ACC112 (cell line): ENCODE data around the gene POLR3K.

Experiments
- H2AFZ ChIP-seq: fragments of 200-600 bp; sonication (generic); one replicate; pipeline ENCODE4 v1.6.0; 2017; ENCODE audit warnings: antibody characterized with exemption, low read length; ENCODE audit not compliant: unreplicated experiment
- H3K27ac ChIP-seq: fragments of 200-600 bp; sonication (generic); 2 replicates; pipeline ENCODE4 v1.5.1; 2014; ENCODE audit warnings: low read depth, mild to moderate bottlenecking, antibody characterized with exemption, low read length, moderate library complexity
- H3K27me3 ChIP-seq: fragments of 200-600 bp; sonication (generic); 2 replicates; pipeline ENCODE4 v1.6.1; 2014; ENCODE audit warnings: mild to moderate bottlenecking, antibody characterized with exemption, low read length, moderate library complexity, mixed read lengths; ENCODE audit not compliant: insufficient read depth
- H3K36me3 ChIP-seq: fragments of 200-600 bp; sonication (generic); 2 replicates; pipeline ENCODE4 v1.6.1; 2016; ENCODE audit warnings: mild to moderate bottlenecking, antibody characterized with exemption, low read length, moderate library complexity, mixed read lengths; ENCODE audit not compliant: insufficient read depth
- H3K4me1 ChIP-seq: fragments of 200-600 bp; sonication (generic); one replicate; pipeline ENCODE4 v1.6.1; 2016; ENCODE audit warnings: low read length, mixed read lengths; ENCODE audit not compliant: insufficient read depth, unreplicated experiment, control insufficient read depth
- H3K4me3 ChIP-seq: fragments of 200-600 bp; sonication (generic); 2 replicates; pipeline ENCODE4 v1.5.1; 2014; ENCODE audit warnings: mild to moderate bottlenecking, low read depth, low read length
- H3K79me2 ChIP-seq: fragments of 200-600 bp; sonication (generic); one replicate; pipeline ENCODE4 v1.6.0; 2016; ENCODE audit warnings: low read length; ENCODE audit not compliant: control insufficient read depth, unreplicated experiment, insufficient read depth

The POLR3K gene

GRCh38 chr16:78444-79150 lies 25.2 kb upstream of the POLR3K start:
- H3K27ac ChIP-seq, result peak overlapping the region; percentile 80
- peaks cover 49% of the 10 kb centered on the region for H3K4me1 ChIP-seq
- peak overlapping the region; percentile 82 for H2AFZ ChIP-seq
- H3K36me3 ChIP-seq, result no peaks in the 10 kb centered on the region
- peak overlapping the region; percentile 89 for H3K4me3 ChIP-seq
- no peaks in the 10 kb centered on the region for H3K27me3 ChIP-seq
- H3K79me2 ChIP-seq, result peaks cover 12% of the 10 kb centered on the region

- Histone ChIP-seq H3K4me1 (peaks cover 48% of the 10 kb centered on the region), H3K27ac (peak within 1 kb of the TSS; percentile 80), H3K79me2 (peaks cover 12% of the 10 kb centered on the region), H3K36me3 (no peaks in the 10 kb centered on the region), H3K27me3 (no peaks in the 10 kb centered on the region), H2AFZ (peak within 1 kb of the TSS; percentile 82), H3K4me3 (peak within 1 kb of the TSS; percentile 89)
Measured at GRCh38 chr16:77807-78443, 24.5 kb upstream of the POLR3K start, which contains the start of gene MPG. MPG (plus strand) TSS chr16:78225; CDS start chr16:78310, 85 bp downstream.

GRCh38 chr16:77273-77806 lies 23.9 kb upstream of the POLR3K start:
- Histone ChIP-seq H3K27me3 (no peaks in the 10 kb centered on the region), H2AFZ (no peak overlapping the region), H3K4me3 (peak overlapping the region; percentile 89), H3K36me3 (no peaks in the 10 kb centered on the region), H3K4me1 (peaks cover 45% of the 10 kb centered on the region), H3K79me2 (peaks cover 12% of the 10 kb centered on the region), H3K27ac (peak overlapping the region; percentile 80)

GRCh38 chr16:76535-77272 lies 23.3 kb upstream of the POLR3K start:
- Histone ChIP-seq H3K4me1 (peaks cover 44% of the 10 kb centered on the region), H3K4me3 (peak overlapping the region; percentile 89), H3K27me3 (no peaks in the 10 kb centered on the region), H3K79me2 (peaks cover 15% of the 10 kb centered on the region), H3K27ac (peak overlapping the region; percentile 80), H3K36me3 (no peaks in the 10 kb centered on the region), H2AFZ (no peak overlapping the region)

GRCh38 chr16:75580-76501 lies 22.4 kb upstream of the POLR3K start:
- peaks cover 46% of the 10 kb centered on the region for H3K4me1 ChIP-seq
- no peaks in the 10 kb centered on the region for H3K27me3 ChIP-seq
- peak overlapping the region; percentile 89 for H3K4me3 ChIP-seq
- H2AFZ ChIP-seq, result no peak overlapping the region
- peaks cover 23% of the 10 kb centered on the region for H3K79me2 ChIP-seq
- H3K36me3 ChIP-seq, result no peaks in the 10 kb centered on the region
- peak overlapping the region; percentile 80 for H3K27ac ChIP-seq

- no peak overlapping the region for H3K27ac ChIP-seq
Measured at GRCh38 chr16:74747-75334, 21.4 kb upstream of the POLR3K start.

GRCh38 chr16:74051-74746 lies 20.8 kb upstream of the POLR3K start:
- Histone ChIP-seq H3K4me1 (peaks cover 57% of the 10 kb centered on the region), H3K79me2 (peaks cover 31% of the 10 kb centered on the region)

More at GRCh38 chr16:74747-75334, 21.4 kb upstream of the POLR3K start:
- H3K4me3 ChIP-seq, result no peak overlapping the region
- H3K79me2 ChIP-seq, result peaks cover 28% of the 10 kb centered on the region
- H2AFZ ChIP-seq, result no peak overlapping the region
- H3K27me3 ChIP-seq, result no peaks in the 10 kb centered on the region
- H3K36me3 ChIP-seq, result no peaks in the 10 kb centered on the region
- peaks cover 56% of the 10 kb centered on the region for H3K4me1 ChIP-seq

GRCh38 chr16:72561-73548 lies 19.4 kb upstream of the POLR3K start, which contains the start of gene RHBDF1:
RHBDF1 (minus strand) TSS chr16:72631; CDS start chr16:65015, 7,616 bp downstream.
- H2AFZ ChIP-seq, result no peak within 1 kb of the TSS

More at GRCh38 chr16:74051-74746, 20.8 kb upstream of the POLR3K start:
- H3K27me3 ChIP-seq, result no peaks in the 10 kb centered on the region
- H3K27ac ChIP-seq, result no peak overlapping the region
- no peaks in the 10 kb centered on the region for H3K36me3 ChIP-seq
- no peak overlapping the region for H2AFZ ChIP-seq
- no peak overlapping the region for H3K4me3 ChIP-seq

More at GRCh38 chr16:72561-73548, 19.4 kb upstream of the POLR3K start, which contains the start of gene RHBDF1:
- H3K36me3 ChIP-seq, result no peaks in the 10 kb centered on the region
- no peaks in the 10 kb centered on the region for H3K27me3 ChIP-seq
- H3K4me1 ChIP-seq, result peaks cover 66% of the 10 kb centered on the region
- H3K79me2 ChIP-seq, result peaks cover 39% of the 10 kb centered on the region
- peak within 1 kb of the TSS; percentile 74 for H3K4me3 ChIP-seq
- H3K27ac ChIP-seq, result peak within 1 kb of the TSS; percentile 28; the same call in 1 of the 2 replicates
